D341Med (cell line): ENCODE results near the gene WDR73.
"Not testable (repeated sequence)": the region's sequence is repeated elsewhere in the genome, so short reads cannot be mapped to it uniquely, and the experiment has no call there.

ENCODE experiments used
- DNase-seq: peaks from one replicate; pipeline ENCODE4 v3.0.0; 2012; ENCODE audit warnings: low spot score

WDR73 gene

DNA sequence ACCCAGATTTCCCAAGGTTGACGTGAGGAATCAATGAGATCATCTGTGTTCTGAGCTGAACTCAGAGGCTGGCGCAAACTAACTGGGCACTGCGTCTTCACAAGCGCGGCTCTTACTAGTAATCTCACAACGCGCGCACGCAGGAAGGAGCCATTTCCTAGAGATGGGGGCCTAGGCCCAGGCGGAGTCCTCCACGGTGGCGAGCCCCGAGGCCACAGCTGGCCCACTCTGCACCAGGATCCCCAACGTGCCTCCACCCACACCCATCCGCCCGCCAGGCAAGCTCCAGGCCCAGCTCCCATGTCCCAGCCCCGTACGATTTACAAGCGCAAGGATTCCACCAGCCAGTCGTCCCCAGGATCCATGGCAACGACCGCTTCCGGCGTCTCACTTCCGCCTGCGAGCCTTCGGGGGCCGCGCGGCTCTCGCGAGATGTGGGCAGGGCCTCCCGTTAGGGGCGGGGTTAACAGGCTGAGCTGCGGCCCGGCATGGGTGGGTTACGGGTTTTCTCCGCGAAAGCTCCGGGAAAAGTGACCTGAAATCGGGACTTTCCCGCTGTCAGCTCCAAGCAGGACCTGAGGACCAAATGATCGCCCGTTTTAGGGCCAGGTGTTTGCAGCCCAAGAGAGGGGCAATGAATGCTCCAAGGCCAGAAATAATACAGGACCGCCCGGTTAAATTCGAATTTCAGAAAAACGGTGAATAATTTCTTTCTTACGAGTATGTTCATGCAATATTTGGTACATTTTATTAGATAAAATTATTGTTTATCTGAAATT, at the start of gene WDR73:
Gene WDR73, minus strand, starts transcription at position 374 of the 779 bp plus-strand sequence. Its CDS starts 9 bp downstream, at position 365.
- peak; percentile 96 for DNase-seq

DNA sequence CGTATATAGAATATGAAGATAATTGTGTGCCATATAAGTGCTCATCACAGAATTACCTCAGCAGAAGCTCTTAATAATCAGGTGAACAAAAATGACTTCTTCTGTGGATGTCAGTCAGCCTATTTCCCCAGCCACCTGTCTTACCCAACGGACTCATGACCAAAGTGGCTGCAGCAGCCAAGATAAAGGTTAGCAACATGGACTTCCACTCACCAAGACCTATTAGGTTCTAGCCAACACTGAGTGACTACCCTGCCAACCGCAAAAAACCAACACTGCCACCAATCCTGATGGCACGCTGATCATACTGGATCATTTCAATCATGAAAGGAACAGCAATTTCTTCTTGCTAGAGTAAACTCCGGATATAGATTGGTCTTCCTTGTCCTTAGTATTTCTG, 49.7 kb upstream of the WDR73 start:
- DNase-seq = no peak

DNA sequence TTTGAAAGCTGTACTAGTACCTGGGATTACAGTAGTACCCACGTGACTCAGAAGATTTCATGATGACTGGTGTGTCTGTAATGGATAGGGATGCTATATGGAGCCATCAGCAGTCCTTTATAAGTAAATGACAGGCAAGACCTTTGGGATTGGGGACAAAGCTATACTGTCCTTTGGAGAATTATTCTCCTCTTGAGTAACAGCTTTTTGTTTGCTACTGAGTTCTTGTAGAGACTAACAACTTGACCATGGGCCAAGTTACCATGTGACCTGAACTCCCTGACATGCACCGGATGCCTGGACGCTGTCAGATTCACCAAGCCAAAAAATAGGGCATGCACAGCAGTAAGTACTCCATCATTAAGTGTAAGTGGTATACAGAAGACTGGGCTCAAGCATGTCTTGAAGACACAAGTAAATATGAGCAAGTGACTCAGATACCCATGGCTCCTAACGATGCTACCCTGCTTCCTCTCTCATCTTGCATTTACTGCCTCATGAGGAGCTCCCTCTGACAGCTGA, 48.9 kb upstream of the WDR73 start:
- DNase-seq = no peak

DNA sequence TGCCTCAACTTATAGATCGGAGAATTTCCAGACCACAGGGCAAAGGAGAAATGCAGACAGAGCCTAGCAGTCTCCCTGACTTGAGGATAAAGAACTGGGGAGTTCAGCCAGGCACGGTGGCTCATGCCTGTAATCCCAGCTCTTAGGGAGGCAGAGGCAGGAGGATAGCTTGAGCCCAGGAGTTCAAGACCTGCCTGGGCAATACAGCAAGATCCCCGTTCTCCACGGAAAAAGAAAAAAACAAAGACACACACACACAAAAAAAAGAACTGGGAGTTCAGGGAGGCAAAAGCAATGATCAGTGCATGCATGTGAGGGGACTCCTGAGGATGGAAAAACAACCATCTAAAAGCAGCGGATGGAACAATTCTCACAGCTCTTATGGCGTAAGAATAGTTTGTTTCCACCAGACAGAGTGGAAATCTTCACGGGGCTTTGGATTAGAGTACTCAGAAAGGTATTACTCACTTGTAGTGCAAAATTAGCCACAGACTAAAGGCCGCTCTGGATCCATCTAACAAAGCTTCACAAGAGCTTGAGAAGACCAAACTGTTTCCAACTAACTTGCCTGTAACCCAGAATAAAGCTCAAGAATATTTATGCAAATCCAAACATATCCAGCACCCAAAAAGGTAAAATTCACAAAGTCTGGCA, 45.6 kb upstream of the WDR73 start:
- no peak for DNase-seq

DNA sequence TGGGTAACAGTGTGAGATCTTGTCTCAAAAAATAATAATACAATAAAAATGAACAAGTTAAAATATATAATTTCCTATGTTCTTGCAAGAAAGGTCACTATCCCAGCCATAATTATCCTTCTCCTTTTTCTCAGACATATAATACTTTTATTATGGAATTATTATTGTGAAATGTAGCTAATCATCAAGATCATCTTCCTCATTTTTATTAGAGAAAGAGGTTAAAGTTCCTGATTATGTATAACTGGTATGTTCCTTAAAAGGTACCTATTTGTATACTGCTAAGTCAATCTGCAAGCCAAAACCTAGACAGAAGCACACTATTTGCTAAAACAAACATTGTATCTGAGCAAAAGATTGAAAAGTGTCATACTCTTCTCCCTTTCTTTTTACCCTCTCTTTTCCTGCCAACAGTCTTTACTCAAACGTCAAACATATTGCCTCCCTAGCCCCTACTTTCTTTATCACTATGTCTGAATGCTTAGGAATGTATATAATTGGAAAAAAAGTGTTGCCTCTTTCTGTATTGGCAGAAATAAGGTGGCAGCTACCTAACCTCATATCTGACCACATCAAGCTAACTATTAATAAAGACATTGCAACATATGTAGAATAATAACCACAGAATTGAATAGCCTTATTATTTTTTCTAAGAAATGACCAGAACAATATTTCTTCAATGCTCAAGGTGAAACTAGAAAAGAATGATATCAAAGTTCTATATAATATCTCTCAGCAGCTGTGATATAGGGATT, 43.3 kb upstream of the WDR73 start:
- no peak for DNase-seq

DNA sequence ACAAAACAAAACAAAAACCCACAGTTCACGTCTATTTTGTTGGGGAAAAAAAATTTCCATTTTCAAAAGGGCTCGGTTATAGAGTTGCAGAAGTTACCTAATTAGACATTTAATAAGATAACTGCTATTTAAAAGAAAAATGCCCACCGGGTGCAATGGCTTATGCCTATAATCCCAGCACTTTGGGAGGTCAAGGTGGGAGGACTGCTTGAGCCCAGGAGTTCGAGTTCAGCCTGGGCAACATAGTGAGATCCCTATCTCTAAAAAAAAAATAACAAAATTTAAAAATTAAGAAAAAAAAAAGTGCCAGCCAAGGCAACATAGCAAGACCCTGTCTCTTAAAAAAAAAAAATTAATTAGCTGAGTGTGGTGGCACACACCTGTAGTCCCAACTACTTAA, 42.7 kb upstream of the WDR73 start:
- DNase-seq = no peak

DNA sequence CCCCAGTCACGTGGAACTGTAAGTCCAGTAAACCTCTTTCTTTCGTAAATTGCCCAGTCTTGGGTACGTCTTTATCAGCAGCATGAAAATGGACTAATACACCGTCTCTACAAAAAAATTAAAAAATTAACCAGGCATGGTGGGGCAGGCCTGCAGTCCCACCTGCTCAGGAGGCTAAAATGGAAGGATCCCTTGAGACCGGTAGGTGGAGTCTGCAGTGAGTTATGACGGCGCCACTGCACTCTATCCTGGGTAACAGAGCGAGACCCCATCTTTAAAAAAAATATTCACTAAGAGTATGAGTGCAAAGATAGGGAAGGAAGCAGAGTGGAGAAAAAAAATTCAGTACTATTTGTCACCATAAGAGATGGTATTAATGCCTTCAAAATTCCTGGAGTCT, 36.3 kb upstream of the WDR73 start:
- no peak for DNase-seq

DNA sequence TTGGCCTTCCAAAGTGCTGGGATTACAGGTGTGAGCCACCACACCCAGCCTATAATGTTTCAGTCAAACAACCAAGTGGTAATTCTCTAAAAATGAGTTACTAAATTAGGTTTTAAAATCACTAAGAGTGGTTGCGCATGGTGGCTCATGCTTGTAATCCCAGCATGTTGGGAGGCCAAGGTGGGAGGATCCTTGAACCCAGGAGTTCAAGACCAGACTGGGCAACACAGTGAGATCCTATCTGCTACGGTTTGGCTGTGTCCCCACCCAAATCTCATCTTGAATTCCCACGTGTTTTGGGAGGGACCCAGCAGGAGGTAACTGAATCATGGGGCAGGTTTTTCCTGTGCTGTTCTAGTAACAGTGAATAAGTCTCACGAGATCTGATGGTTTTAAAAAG, 35.8 kb upstream of the WDR73 start:
- DNase-seq = no peak

DNA sequence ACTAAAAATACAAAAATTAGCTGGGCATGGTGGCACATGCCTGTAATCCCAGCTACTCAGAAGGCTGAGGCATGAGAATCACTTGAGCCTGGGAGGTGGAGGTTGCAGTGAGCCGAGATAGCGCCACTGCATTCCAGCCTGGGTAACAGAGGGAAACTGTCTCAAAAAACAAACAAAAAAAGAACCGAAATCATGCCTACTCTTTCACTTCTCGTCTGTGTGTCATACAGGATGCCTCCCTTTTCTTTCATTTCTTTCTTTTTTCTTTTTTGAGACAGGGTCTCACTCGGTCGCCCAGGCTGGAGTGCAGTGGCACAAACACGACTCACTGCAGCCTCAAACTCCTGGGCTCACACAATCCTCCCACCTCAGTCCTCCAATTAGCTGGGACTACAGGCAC, 32.4 kb upstream of the WDR73 start:
- DNase-seq = not testable (repeated sequence)

DNA sequence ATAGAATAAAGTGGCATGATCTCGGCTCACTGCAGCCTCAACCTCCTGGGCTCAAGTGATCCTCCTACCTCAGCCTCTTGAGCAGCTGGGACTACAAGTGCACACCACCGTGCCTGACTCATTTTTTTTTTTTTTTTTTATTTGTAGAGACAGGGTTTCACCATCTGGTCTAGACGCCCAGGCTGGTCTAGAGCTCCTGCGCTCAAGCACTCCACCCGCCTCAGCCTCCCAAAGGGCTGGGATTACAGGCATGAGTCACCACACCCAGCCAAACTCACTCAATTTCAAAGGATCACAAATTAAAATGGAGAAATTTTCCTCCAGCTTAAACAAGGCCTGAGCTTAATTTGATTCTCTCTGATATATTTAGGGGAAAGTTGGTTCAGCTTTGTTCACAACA, 31.2 kb upstream of the WDR73 start:
- peak; percentile 67 for DNase-seq

DNA sequence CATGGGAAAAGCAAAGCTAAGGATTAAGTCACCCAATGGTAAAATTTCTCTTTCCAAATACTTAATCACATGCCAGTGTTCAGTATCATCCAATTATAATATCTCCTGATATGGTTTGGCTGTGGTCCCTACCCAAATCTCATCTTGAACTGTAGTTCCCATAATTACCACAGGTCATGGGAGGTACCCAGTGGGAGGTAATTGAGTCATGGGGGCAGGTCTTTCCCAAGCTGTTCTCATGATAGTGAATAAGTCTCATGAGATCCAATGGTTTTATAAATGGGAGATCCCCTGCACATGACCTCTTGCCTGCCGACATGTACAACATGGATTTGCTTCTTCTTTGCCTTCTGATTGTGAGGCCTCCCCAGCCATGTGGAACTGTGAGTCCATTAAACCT, 30.0 kb upstream of the WDR73 start:
- DNase-seq = no peak

DNA sequence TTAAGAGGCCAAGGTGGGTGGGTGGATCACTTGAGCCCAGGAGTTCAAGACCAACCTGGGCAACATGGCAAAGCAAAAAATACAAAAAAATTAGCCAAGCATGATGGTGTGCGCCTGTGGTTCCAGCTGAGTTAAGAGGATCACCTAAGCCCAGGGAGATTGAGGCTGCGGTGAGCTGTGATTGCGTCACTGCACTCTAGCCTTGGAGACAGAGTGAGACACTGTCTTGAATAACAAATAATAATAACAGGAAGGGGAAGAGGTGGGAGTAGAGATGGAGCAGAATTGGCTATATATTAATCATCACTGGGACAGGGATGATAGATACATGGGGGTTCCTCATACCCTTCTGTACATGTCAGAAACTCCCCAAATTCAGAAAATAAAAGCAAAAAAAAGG, 27.7 kb upstream of the WDR73 start:
- DNase-seq = no peak

DNA sequence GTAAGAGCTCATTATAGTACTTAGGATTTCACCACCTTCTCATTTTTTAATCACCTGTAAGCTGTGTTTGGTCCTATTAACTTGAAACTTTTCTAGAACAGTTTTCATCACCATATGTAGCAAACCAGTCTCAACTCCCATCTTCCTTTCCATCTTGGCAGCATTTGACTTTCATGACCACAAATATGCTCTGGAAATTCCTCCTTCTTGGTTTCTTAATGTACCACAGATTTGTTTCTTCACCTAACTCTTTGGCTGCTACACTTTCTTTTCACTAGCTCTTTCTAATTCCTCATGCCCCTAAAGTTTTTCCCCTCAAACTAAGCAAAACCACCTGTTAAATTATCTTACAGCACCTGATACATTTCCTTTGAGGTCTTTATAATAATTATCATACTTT, 17.1 kb upstream of the WDR73 start:
- DNase-seq = no peak

DNA sequence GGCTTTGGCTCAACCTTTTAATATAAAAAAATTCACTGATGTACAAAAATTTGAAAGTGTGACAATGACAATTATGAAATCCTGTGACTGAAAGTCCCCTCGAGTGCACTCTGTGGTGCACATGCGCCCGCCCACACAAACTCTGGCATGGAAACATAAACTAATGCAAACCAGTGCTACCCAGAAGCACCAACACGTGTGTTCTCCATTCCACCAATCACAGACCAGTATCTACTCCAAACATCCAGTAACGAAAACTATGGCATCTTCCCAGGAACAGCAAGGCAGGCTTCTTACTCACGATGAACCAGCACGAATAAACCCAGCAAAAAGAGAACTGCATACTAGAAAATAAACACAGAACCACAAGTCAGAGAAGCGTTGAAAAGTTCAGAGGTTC, 15.6 kb upstream of the WDR73 start:
- no peak for DNase-seq

DNA sequence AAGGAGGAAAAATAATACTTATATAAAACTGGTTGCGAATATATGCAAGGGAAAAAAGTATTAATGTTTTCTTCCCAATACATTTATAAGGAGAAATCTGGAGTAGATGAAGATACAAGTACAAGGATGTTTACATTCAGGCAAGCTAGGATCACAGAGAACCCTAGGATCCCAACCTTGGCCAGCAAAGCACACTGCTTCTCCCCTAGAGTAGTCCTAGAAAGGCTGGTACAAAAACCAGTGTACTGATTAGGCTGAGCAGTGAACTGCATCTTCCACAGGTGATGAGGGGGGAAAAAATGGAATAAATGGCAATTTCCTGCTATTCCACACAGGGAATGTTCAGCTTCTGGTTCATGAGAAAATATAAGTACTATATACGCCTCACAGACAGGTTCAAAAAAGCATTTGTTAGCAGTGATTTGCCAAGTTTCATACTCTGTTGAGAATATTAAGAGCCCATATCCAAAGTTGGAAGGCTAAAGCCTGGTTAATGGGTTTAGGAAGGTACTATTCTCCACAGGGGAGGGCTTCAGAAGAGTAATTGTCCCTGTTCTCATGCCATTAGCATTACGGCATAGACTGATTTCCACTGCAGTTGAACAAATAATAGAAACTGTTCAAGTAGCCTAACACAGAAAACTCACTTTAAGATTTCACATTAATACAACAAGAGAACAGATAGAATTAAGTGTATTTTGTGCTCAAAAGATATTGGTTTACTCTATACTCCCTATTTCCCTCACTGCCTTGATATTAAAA, 14.3 kb upstream of the WDR73 start:
- no peak for DNase-seq

DNA sequence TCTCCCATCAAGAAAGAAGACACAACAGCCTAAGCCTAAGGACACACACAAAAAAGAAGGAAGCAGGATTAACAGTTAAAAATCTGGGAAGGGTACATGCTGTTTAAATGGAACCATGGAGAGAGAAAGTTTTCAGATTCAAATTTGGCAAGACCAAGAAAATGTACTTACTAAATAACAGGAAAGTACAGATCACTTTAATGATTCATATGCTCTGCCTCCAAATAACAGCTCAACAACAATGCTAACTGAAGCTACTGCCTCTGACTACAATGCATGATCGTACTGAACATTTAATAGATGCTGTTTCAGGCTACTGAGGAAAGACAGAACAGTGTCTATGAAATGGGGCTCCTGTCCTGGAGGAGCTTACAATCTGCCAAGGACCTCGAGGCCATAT, 12.3 kb upstream of the WDR73 start:
- DNase-seq = no peak

DNA sequence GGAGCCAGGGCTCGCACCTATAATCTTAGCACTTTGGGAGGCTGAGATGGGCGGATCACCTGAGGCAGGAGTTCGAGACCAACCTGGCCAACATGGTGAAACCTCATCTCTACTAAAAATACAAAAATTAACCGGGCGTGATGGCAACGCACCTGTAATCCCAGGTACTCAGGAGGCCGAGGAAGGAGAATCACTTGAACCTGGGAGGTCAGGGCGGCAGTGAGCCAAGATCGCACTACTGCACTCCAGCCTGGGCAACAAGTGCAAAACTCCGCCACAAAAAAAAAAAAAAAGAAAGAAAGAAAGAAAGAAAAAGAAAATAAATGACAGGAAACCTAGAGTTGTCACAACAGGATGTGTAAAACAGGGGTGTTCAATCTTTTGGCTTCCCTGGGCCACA, 6.9 kb upstream of the WDR73 start:
- DNase-seq = no peak

DNA sequence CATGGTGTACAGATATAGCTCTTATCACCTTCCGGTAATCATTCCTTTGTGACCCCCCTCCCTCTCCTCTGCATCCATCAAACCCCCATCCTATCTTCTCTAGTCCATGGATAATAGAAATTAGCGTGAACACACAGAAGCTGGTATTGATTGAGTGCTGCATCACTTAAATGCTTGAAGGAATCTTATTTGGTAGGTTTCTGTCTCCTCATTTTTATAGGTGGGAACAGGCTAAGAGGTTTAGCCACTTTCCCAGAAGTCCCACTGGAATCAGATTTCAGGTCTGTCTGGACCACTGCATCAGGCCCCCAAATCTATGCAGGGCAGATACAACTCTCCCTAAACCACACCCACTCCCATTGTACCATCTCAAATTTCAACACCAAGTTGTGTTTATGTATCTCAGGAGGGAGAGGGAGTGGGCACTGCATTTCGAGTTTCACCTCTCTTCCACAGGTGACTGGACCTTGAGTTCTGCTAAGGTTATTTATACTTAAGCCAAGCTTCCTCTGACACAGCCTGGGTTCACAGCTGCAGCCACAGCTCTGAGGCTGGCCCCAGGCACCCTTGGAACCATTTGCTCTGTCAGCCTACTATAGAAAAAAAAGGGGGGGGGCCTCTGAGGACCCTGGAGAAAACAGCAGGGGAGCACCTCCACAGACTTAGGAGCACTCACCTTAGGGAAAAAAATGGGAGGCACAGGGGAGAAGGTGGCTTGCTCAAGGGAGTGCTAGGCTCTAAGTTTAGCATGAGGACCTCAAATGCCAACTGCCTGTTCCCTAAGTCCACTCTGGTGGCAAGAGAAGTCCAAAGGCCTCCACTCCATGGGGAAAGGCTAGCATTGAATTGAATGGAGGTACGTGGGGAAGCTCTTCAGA, 6.1 kb upstream of the WDR73 start:
- no peak for DNase-seq

DNA sequence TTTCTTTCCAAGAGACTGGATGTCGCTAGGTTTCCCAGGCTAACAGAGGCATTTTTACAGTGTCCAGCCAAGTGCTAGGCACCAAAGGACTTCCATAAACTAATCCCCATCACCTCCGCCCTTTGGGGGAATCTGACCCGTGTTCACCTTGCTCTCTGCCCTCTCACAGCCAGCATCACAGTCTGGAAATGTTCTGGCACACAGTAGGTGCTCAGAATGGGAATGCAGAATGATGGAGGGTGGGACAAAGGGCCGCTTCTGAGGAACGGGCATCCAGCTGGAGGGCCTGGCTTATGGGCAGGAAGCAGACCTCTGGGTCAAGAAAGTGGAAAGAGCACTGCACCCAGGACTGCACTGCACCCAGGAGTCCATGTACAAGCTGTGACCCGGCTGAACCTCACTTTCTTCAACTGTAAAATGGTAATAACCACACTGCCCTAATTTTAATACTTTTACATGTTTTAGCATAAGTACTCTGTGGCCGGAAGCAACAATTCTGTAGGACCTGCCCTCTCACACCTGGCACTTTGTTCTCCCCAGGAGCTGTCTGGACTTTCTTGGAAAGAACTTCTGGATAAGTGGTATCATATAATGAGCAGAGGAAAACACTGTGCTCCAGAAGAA, 4.8 kb upstream of the WDR73 start:
- DNase-seq = no peak

DNA sequence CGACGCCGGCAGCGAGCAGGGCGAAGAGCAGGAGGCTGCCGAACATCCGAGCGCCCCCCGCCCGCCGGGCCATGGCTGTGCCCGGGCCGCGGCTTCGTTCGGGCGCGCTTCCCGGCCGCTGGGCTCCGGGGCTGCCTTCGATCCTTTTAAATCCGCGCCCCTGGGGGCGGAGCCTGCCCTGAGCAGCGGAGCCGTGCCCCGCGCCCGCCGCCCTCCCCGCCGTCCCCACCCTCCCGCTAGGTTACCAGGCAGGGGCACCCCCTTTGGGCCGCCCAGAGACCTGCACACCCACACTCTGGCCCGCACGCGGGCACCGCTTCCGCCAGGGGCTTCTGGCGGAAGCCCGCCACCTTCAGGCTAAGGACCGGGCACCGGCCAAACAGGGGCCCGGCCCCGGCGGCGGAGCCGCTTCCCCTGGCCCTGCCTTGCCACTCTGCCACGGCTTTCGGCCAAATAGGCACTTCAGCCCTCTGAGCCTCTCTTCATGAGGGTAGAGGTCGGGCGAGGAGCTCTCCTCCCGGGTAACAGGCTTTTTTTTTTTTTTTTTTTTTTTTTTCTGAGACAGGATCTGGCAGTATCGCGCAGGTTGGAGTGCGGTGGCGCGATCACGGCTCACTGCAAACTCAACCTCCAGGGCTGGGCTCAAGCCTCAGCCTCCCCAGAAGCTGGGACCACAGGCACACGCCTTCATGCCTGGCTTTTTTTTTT, 4.2 kb upstream of the WDR73 start, which contains the start of gene NMB:
Gene NMB, minus strand, starts transcription at position 120 of the 708 bp plus-strand sequence. Its CDS starts 47 bp downstream, at position 73.
- DNase-seq = peak; percentile 95
